Stimulated activated CD4-positive, alpha-beta T cell treated with anti-CD3 and anti-CD28 coated beads, TNF-alpha, amount 100 ng/mL, for 24 hours (primary cell): ENCODE results near the gene HADH.
"Not testable (repeated sequence)": the region's sequence is repeated elsewhere in the genome, so short reads cannot be mapped to it uniquely, and the experiment has no call there.

Experiments
- DNase-seq, 3 experiments: peaks; one replicate each; pipeline ENCODE4 v3.0.0-alpha.2; 2020; ENCODE audit warnings: low read depth in 3 of 3

Gene HADH

GRCh38 chr4:107996949-107997788, 7.5 kb downstream of the HADH start:
- no peak for DNase-seq

- DNase-seq, result no peak
Measured at GRCh38 chr4:107997794-107998193, 8.1 kb downstream of the HADH start.

- DNase-seq, result no peak
Measured at GRCh38 chr4:107999932-108000539, 10.3 kb downstream of the HADH start.

- no peak for DNase-seq
Measured at GRCh38 chr4:108001540-108002135, 11.9 kb downstream of the HADH start.

GRCh38 chr4:108003982-108004515, 14.4 kb downstream of the HADH start:
- DNase-seq, result no peak

GRCh38 chr4:108004646-108005045, 15.0 kb downstream of the HADH start:
- DNase-seq, result no peak

GRCh38 chr4:108005807-108006206, 16.1 kb downstream of the HADH start:
- DNase-seq, result no peak

GRCh38 chr4:108006361-108006760, 16.7 kb downstream of the HADH start:
- DNase-seq, result no peak

- no peak for DNase-seq
Measured at GRCh38 chr4:108007984-108008383, 18.3 kb downstream of the HADH start.

GRCh38 chr4:108008721-108009120, 19.0 kb downstream of the HADH start:
- DNase-seq, result no peak

- DNase-seq, result no peak
Measured at GRCh38 chr4:108010167-108010566, 20.5 kb downstream of the HADH start.

GRCh38 chr4:108012382-108012781, 22.7 kb downstream of the HADH start:
- DNase-seq, result not testable (repeated sequence)

GRCh38 chr4:108013327-108013726, 23.6 kb downstream of the HADH start:
- DNase-seq, result no peak

- DNase-seq, result no peak
Measured at GRCh38 chr4:108013955-108014354, 24.3 kb downstream of the HADH start.

- peak; percentile 69 to 85 (median 81) for DNase-seq
Measured at GRCh38 chr4:108018040-108018883, 28.6 kb downstream of the HADH start.

GRCh38 chr4:108018884-108019187, 29.1 kb downstream of the HADH start:
- DNase-seq, result no peak

- no peak for DNase-seq
Measured at GRCh38 chr4:108024085-108024877, 34.6 kb downstream of the HADH start.

- no peak for DNase-seq
Measured at GRCh38 chr4:108024878-108025165, 35.1 kb downstream of the HADH start.

- DNase-seq, result peak in 1 of 3 experiments; percentile 57
Measured at GRCh38 chr4:108029016-108029720, 39.5 kb downstream of the HADH start.

- no peak for DNase-seq
Measured at GRCh38 chr4:108029731-108030130, 40.0 kb downstream of the HADH start.

- peak; percentile 49 to 67 (median 57) for DNase-seq
Measured at GRCh38 chr4:108030332-108030731, 40.6 kb downstream of the HADH start.
